H1 (cell line): ENCODE results near the gene BLOC1S3. TPM values are rescaled to one million over a fixed set of nuclear protein-coding genes. Genes with fewer than 3 reads are reported as not detected.

Experiments
- CTCF ChIA-PET: fragments of 300-600 bp; sonication (Branson Sonifier 250); formaldehyde crosslinking; loops from one replicate; lab custom pipeline; 2021; ENCODE audit not compliant: partially characterized antibody; lab: Charles Lee
- POLR2A ChIA-PET: fragments of 300-600 bp; sonication (Branson Sonifier 250); formaldehyde crosslinking; loops from one replicate; lab custom pipeline; 2021; ENCODE audit warnings: inconsistent platforms; ENCODE audit not compliant: partially characterized antibody; lab: Charles Lee
- DNase-seq, 2 experiments: peaks; one replicate each; pipeline versions ENCODE4 v3.0.0 to v3.0.0-alpha.2; 2010 to 2022; ENCODE audit warnings: low spot score in 2 of 2, low read depth in 1 of 2, mixed read lengths in 1 of 2
- FAIRE-seq: peaks from 2 replicates; lab custom pipeline; 2011; peaks lifted over from hg19 to GRCh38; lab: Jason Lieb, UNC
- H2AFZ ChIP-seq: 2 replicates; pipeline ENCODE4 v1.8.1; 2012; ENCODE audit warnings: low read length, inconsistent platforms
- H2AK5ac ChIP-seq: 2 replicates; pipeline ENCODE4 v1.6.1; 2013; ENCODE audit warnings: low read depth, low read length
- H2BK120ac ChIP-seq: replicated peaks from 2 replicates; pipeline ENCODE3; 2013; ENCODE audit warnings: low read depth, low read length, inconsistent platforms
- H2BK12ac ChIP-seq: 2 replicates; pipeline ENCODE4 v1.6.1; 2013; ENCODE audit warnings: low read depth, low read length
- H2BK15ac ChIP-seq: 2 replicates; pipeline ENCODE4 v1.6.1; 2013; ENCODE audit warnings: low read length
- H2BK20ac ChIP-seq: 2 replicates; pipeline ENCODE4 v1.6.1; 2013; ENCODE audit warnings: low read length
- H2BK5ac ChIP-seq: 2 replicates; pipeline ENCODE4 v1.6.1; 2013; ENCODE audit warnings: low read depth, low read length
- H3K14ac ChIP-seq: 2 replicates; pipeline ENCODE4 v1.6.1; 2013; ENCODE audit warnings: inconsistent platforms; ENCODE audit not compliant: insufficient read length
- H3K18ac ChIP-seq: 2 replicates; pipeline ENCODE4 v1.6.1; 2013; ENCODE audit warnings: low read length; ENCODE audit errors: extremely low read depth
- H3K23ac ChIP-seq: 2 replicates; pipeline ENCODE4 v1.6.1; 2013; ENCODE audit warnings: inconsistent platforms; ENCODE audit not compliant: insufficient read length
- H3K23me2 ChIP-seq: 2 replicates; pipeline ENCODE4 v1.6.1; 2013; ENCODE audit warnings: low read depth, low read length
- H3K27ac ChIP-seq: 2 replicates; pipeline ENCODE4 v1.6.1; 2011; ENCODE audit warnings: low read depth, low read length, inconsistent platforms
- H3K27me3 ChIP-seq, 4 experiments: replicated peaks in 1 of 4; 1 replicate in 1 of 4; 2 replicates in 3 of 4; pipeline versions ENCODE4 v1.6.1 to v1.8.1; 2011 to 2013; ENCODE audit warnings: low read length in 3 of 4, mild to moderate bottlenecking in 3 of 4, inconsistent platforms in 2 of 4, mixed read lengths in 2 of 4, moderate library complexity in 1 of 4; ENCODE audit not compliant: control insufficient read depth in 3 of 4, insufficient read depth in 3 of 4; ENCODE audit errors: extremely low read depth in 1 of 4
- H3K36me3 ChIP-seq, 4 experiments: 2 replicates each; pipeline versions ENCODE4 v1.6.1 to v1.8.1; 2011 to 2013; ENCODE audit warnings: mild to moderate bottlenecking in 4 of 4, low read length in 3 of 4, moderate library complexity in 2 of 4, control low read depth in 1 of 4, inconsistent platforms in 1 of 4; ENCODE audit not compliant: insufficient read depth in 4 of 4, control insufficient read depth in 2 of 4
- H3K4ac ChIP-seq: replicated peaks from 2 replicates; pipeline ENCODE3; 2013; ENCODE audit warnings: low read length, low read depth, mixed read lengths, inconsistent platforms; ENCODE audit not compliant: insufficient read length
- H3K4me1 ChIP-seq, 4 experiments: replicated peaks in 1 of 4; 1 replicate in 1 of 4; 2 replicates in 3 of 4; pipeline versions ENCODE4 v1.6.1 to v1.8.1; 2011 to 2013; ENCODE audit warnings: low read length in 3 of 4, inconsistent platforms in 2 of 4, mixed read lengths in 1 of 4; ENCODE audit not compliant: insufficient read depth in 4 of 4, control insufficient read depth in 3 of 4
- H3K4me2 ChIP-seq, 2 experiments: 2 replicates each; pipeline versions ENCODE4 v1.6.1 to v1.8.1; 2011 to 2013; ENCODE audit warnings: low read depth in 2 of 2, low read length in 2 of 2, control low read depth in 1 of 2, inconsistent platforms in 1 of 2, mild to moderate bottlenecking in 1 of 2; ENCODE audit not compliant: insufficient read depth in 1 of 2
- H3K4me3 ChIP-seq, 4 experiments: fragments of 200-600, 300-600 bp in 1 of 4; sonication (generic), shearing (Covaris generic), sonication (Bioruptor Twin) in 1 of 4; 2 replicates each; pipeline versions ENCODE4 v1.5.1 to v1.8.1; 2011 to 2016; ENCODE audit warnings: low read length in 4 of 4, low read depth in 3 of 4, control low read depth in 2 of 4, inconsistent platforms in 2 of 4, mild to moderate bottlenecking in 2 of 4, mixed read lengths in 1 of 4, moderate library complexity in 1 of 4; ENCODE audit not compliant: insufficient read depth in 2 of 4; ENCODE audit errors: extremely low read depth in 1 of 4
- H3K56ac ChIP-seq: replicated peaks from 2 replicates; pipeline ENCODE3; 2013; ENCODE audit warnings: low read depth, mild to moderate bottlenecking, mixed read lengths, low read length, inconsistent platforms; ENCODE audit not compliant: insufficient read length
- H3K79me1 ChIP-seq: 2 replicates; pipeline ENCODE4 v1.6.1; 2013; ENCODE audit warnings: low read depth, low read length, control low read depth
- H3K79me2 ChIP-seq, 2 experiments: 2 replicates each; pipeline versions ENCODE4 v1.6.1 to v1.8.1; 2012 to 2013; ENCODE audit warnings: low read length in 2 of 2, mild to moderate bottlenecking in 2 of 2, inconsistent platforms in 1 of 2; ENCODE audit not compliant: insufficient read depth in 2 of 2, control insufficient read depth in 1 of 2
- H3K9ac ChIP-seq, 4 experiments: replicated peaks in 1 of 4; 1 replicate in 1 of 4; 2 replicates in 3 of 4; pipeline versions ENCODE4 v1.6.1 to v1.8.1; 2011 to 2013; ENCODE audit warnings: low read depth in 3 of 4, low read length in 3 of 4, control low read depth in 2 of 4, mild to moderate bottlenecking in 2 of 4, moderate library complexity in 2 of 4, inconsistent platforms in 1 of 4; ENCODE audit errors: extremely low read depth in 1 of 4
- H3K9me3 ChIP-seq, 2 experiments: 2 replicates each; pipeline versions ENCODE4 v1.6.1 to v1.8.1; 2012 to 2013; ENCODE audit warnings: mild to moderate bottlenecking in 2 of 2, moderate library complexity in 2 of 2, control low read depth in 1 of 2, inconsistent platforms in 1 of 2, low read depth in 1 of 2, low read length in 1 of 2, mixed read lengths in 1 of 2; ENCODE audit not compliant: insufficient read depth in 2 of 2
- H4K20me1 ChIP-seq, 2 experiments: replicated peaks in 1 of 2; 2 replicates each; pipeline versions ENCODE3 to v1.8.1; 2011 to 2013; ENCODE audit warnings: inconsistent platforms in 2 of 2, low read length in 2 of 2, mild to moderate bottlenecking in 1 of 2; ENCODE audit not compliant: insufficient read depth in 2 of 2, control insufficient read depth in 1 of 2
- H4K5ac ChIP-seq: 2 replicates; pipeline ENCODE4 v1.6.1; 2013; ENCODE audit warnings: low read length, low read depth, mixed read lengths, inconsistent platforms; ENCODE audit not compliant: insufficient read length
- H4K8ac ChIP-seq: 2 replicates; pipeline ENCODE4 v1.8.0; 2013; ENCODE audit warnings: mild to moderate bottlenecking, moderate library complexity, low read length, inconsistent platforms; ENCODE audit not compliant: insufficient read depth; ENCODE audit errors: extremely low read depth
- H4K91ac ChIP-seq: replicated peaks from 2 replicates; pipeline ENCODE3; 2013; ENCODE audit warnings: low read length, mixed read lengths, inconsistent platforms; ENCODE audit not compliant: insufficient read length
- BCL11A ChIP-seq, 2 experiments: IDR thresholded peaks; one replicate each; pipeline ENCODE4 v1.6.1; 2011; ENCODE audit warnings: low read depth in 2 of 2, low read length in 2 of 2, mild to moderate bottlenecking in 2 of 2
- CBX5 ChIP-seq: fragments of 300-800, 300-1000 bp; sonication (generic); IDR thresholded peaks from 2 replicates; pipeline ENCODE4 v1.7.1; 2016; ENCODE audit warnings: antibody characterized with exemption, low read length, low read depth
- CBX8 ChIP-seq: fragments of 300-800, 300-1000 bp; sonication (generic); IDR thresholded peaks from 2 replicates; pipeline ENCODE4 v1.7.1; 2016; ENCODE audit warnings: low read depth, low read length, borderline replicate concordance
- CEBPB ChIP-seq: IDR thresholded peaks from 2 replicates; pipeline ENCODE4 v1.6.1; 2012; ENCODE audit warnings: low read depth, low read length
- EGR1 ChIP-seq: IDR thresholded peaks from 2 replicates; pipeline ENCODE4 v1.6.1; 2011; ENCODE audit warnings: low read depth, low read length, borderline replicate concordance
- EP300 ChIP-seq, 2 experiments: IDR thresholded peaks; 1 replicate in 1 of 2; 2 replicates in 1 of 2; pipeline ENCODE4 v1.6.1; 2011 to 2012; ENCODE audit warnings: low read depth in 2 of 2, low read length in 2 of 2, mild to moderate bottlenecking in 2 of 2, borderline replicate concordance in 1 of 2, inconsistent platforms in 1 of 2, moderate library complexity in 1 of 2
- HDAC6 ChIP-seq: IDR thresholded peaks from one replicate; pipeline ENCODE4 v1.7.1; 2012; ENCODE audit warnings: low read depth, mild to moderate bottlenecking, inconsistent platforms, low read length, moderate library complexity
- KDM1A ChIP-seq: fragments of 200-600, 300-600 bp; sonication (generic); IDR thresholded peaks from 2 replicates; pipeline ENCODE4 v1.7.1; 2016; ENCODE audit warnings: mild to moderate bottlenecking, low read length, borderline replicate concordance
- RXRA ChIP-seq: IDR thresholded peaks from 2 replicates; pipeline ENCODE4 v1.6.1; 2011; ENCODE audit warnings: low read depth, mild to moderate bottlenecking, low read length, moderate library complexity; ENCODE audit not compliant: insufficient read depth
- SAP30 ChIP-seq: fragments of 300-600 bp; sonication (generic); IDR thresholded peaks from 2 replicates; pipeline ENCODE4 v1.7.1; 2012; ENCODE audit warnings: low read length, moderate library complexity, mild to moderate bottlenecking, inconsistent platforms; ENCODE audit not compliant: insufficient read depth, insufficient replicate concordance
- SIN3A ChIP-seq, 2 experiments: IDR thresholded peaks in 1 of 2; conservative IDR thresholded peaks in 1 of 2; 2 replicates each; pipeline ENCODE4 v1.6.1; 2011 to 2012; ENCODE audit warnings: low read length in 2 of 2, improper control_type of control experiment in 1 of 2, low read depth in 1 of 2, mild to moderate bottlenecking in 1 of 2
- TAF1 ChIP-seq: IDR thresholded peaks from 2 replicates; pipeline ENCODE4 v1.6.1; 2011; ENCODE audit warnings: mild to moderate bottlenecking, low read depth, low read length
- TBP ChIP-seq: IDR thresholded peaks from 2 replicates; pipeline ENCODE4 v1.6.1; 2011; ENCODE audit warnings: low read depth, low read length, improper control_type of control experiment
- TEAD4 ChIP-seq: IDR thresholded peaks from 2 replicates; pipeline ENCODE4 v1.6.1; 2012; ENCODE audit warnings: low read depth, low read length, inconsistent platforms, mixed read lengths
- WGBS, 2 experiments: shearing (Covaris generic) in 1 of 2; methylation state at CpG; one replicate each; pipeline versions ENCODE4 v1.1.6 to v1.1.7; 2013 to 2015; ENCODE audit warnings: low lambda C conversion rate in 2 of 2, mixed read lengths in 2 of 2, inconsistent platforms in 1 of 2, low coverage in 1 of 2, missing lambda C conversion rate in 1 of 2; ENCODE audit not compliant: insufficient replicate concordance in 2 of 2, insufficient coverage in 1 of 2, insufficient read length in 1 of 2; ENCODE audit errors: extremely low coverage in 1 of 2, missing lambda C conversion rate in 1 of 2; 5-methylcytosine and 5-hydroxymethylcytosine counted together
- polyA plus RNA-seq, 7 experiments: library from polyadenylated mRNA; depleted of rRNA in 3 of 7; stranded (reverse) in 5 of 7; unstranded in 2 of 7; fragments of >200 nt in 5 of 7; fragments of 200-250 nt in 2 of 7; gene quantifications; 1 replicate in 5 of 7; 2 replicates in 1 of 7; 4 replicates in 1 of 7; pipeline versions ENCODE4 v1.2.1 to v1.2.3, GENCODE V29; 2011 to 2013; ENCODE audit warnings: missing spikeins in 2 of 7, mixed read lengths in 2 of 7
- total RNA-seq: library from RNA; stranded (reverse); fragmentation: NEBNext Ultra II Directional; extraction: Animal tissue kit (Norgen Biotek cat#: 25700); gene quantifications from 2 replicates; pipeline ENCODE4 v1.2.1, GENCODE V29; 2021

BLOC1S3 gene
- total and polyA plus RNA-seq, 2 of the 8 experiments (the other 6 are each of a cell fraction or from before 2014, with no cell fraction given) = 6.0 to 6.1 TPM

- FAIRE-seq = no peak
- H3K79me2 ChIP-seq = no peaks in the 10 kb centered on the region
- TF ChIP-seq SAP30 (no peak), CBX8 (no peak), TAF1 (no peak), SIN3A (conservative IDR thresholded peaks at IDR 0.05 in 1 of 2, IDR thresholded peaks at IDR 0.05 in 1 of 2; ENCODE audit: low read depth in 1 of 2, low read length in 2 of 2) (no peak), EP300 (IDR thresholded peaks at IDR 0.05; ENCODE audit: borderline replicate concordance in 1 of 2, low read depth in 2 of 2, low read length in 2 of 2) (no peak), CBX5 (no peak), TEAD4 (no peak), TBP (no peak), HDAC6 (no peak), KDM1A (no peak), EGR1 (no peak), BCL11A (IDR thresholded peaks at IDR 0.05; ENCODE audit: low read depth in 2 of 2, low read length in 2 of 2) (no peak), RXRA (no peak), CEBPB (no peak)
Measured at GRCh38 chr19:45171211-45171623, 7.4 kb upstream of the BLOC1S3 start.

More at GRCh38 chr19:45171211-45171623, 7.4 kb upstream of the BLOC1S3 start:
- ChIA-PET CTCF (interaction anchor here (0.8 to 1.3 kb wide), 2 partner anchors 16 to 76 kb away, joined by 3 to 4 read pairs; no protein-coding TSS in a partner anchor), POLR2A (interaction anchor here (1.2 to 3.6 kb wide), 3 partner anchors 8 to 81 kb away, joined by 3 to 14 read pairs (median 5); partner anchors contain the start of genes BLOC1S3 and NKPD1)
- H2AK5ac ChIP-seq = no peak overlapping the region
- H3K14ac ChIP-seq = no peak overlapping the region
- no peak overlapping the region for H3K4me2 ChIP-seq
- no peak overlapping the region for H2AFZ ChIP-seq
- no peak overlapping the region for H3K56ac ChIP-seq
- no peaks in the 10 kb centered on the region for H3K9me3 ChIP-seq
- peaks cover 3 to 13% of the 10 kb centered on the region in 2 experiments for H4K20me1 ChIP-seq
- peaks cover 0 to 5% (median 0%) of the 10 kb centered on the region in 4 experiments; a peak in 2 of 7 replicates for H3K4me1 ChIP-seq
- 87% methylated on average over 7 of the region's 7 CpGs; no CpG with 5 or more reads in 1 of the 2 experiments for WGBS, 2 experiments
- H2BK120ac ChIP-seq = no peak overlapping the region
- no peaks in the 10 kb centered on the region for H3K23me2 ChIP-seq
- H3K79me1 ChIP-seq = peaks cover 3% of the 10 kb centered on the region
- H2BK20ac ChIP-seq = no peak overlapping the region
- H3K18ac ChIP-seq = no peak overlapping the region
- no peak overlapping the region for H2BK5ac ChIP-seq
- no peak overlapping the region for H2BK12ac ChIP-seq
- H3K9ac ChIP-seq = no peak overlapping the region
- no peak overlapping the region for H2BK15ac ChIP-seq
- no peak overlapping the region for H4K5ac ChIP-seq
- H3K27me3 ChIP-seq = no peaks in the 10 kb centered on the region
- no peak overlapping the region for H3K23ac ChIP-seq
- H3K36me3 ChIP-seq = no peaks in the 10 kb centered on the region
- no peak for DNase-seq
- H3K4me3 ChIP-seq = no peak overlapping the region
- H4K91ac ChIP-seq = no peak overlapping the region
- no peak overlapping the region for H3K27ac ChIP-seq
- H4K8ac ChIP-seq = no peak overlapping the region
- no peak overlapping the region for H3K4ac ChIP-seq
